ENCODE measurements around the gene TMEM87B. TPM values are rescaled to one million over a fixed set of nuclear protein-coding genes. Genes with fewer than 3 reads are reported as not detected.

Gene TMEM87B
- total and polyA plus RNA-seq, 2 donors (not counting 1 experiment from before 2014, with no cell fraction given), result 30.5 to 31.5 TPM

GRCh38 chr2:112168422-112169124 lies 113.5 kb downstream of the TMEM87B start:
- H3K79me2 ChIP-seq (ENCODE audit: control insufficient read depth, insufficient read depth, low read length), result no peaks in the 10 kb centered on the region
- no peaks in the 10 kb centered on the region for H3K9me3 ChIP-seq (ENCODE audit: control insufficient read depth, insufficient read depth, low read depth, low read length)
- DNase-seq (ENCODE audit: low read depth in 2 of 2), result peak in 1 of 2 donors; percentile 23
- H3K36me3 ChIP-seq (ENCODE audit: control insufficient read depth, insufficient read depth, low read length), result no peaks in the 10 kb centered on the region
- TF ChIP-seq EZH2 (IDR thresholded peaks at IDR 0.05; ENCODE audit: low read length, missing control alignments), result no peak
- H2AFZ ChIP-seq (ENCODE audit: low read length), result no peak overlapping the region
- H3K9ac ChIP-seq (ENCODE audit: insufficient read depth, low read length), result no peak overlapping the region
- H3K4me2 ChIP-seq (ENCODE audit: extremely low read depth, insufficient read depth, low read length), result no peak overlapping the region
- no peaks in the 10 kb centered on the region for H3K27me3 ChIP-seq (ENCODE audit: control insufficient read depth, insufficient read depth, low read length)
- no peak overlapping the region for H3K4me3 ChIP-seq (replicated peaks in 1 of 4; ENCODE audit: control extremely low read depth in 1 of 4, insufficient read depth in 1 of 4, low read depth in 3 of 4, low read length in 4 of 4)
- H3K27ac ChIP-seq (ENCODE audit: insufficient read depth, low read length), result no peak overlapping the region
- no peaks in the 10 kb centered on the region for H4K20me1 ChIP-seq (ENCODE audit: control insufficient read depth, extremely low read depth, insufficient read depth, low read length)
- no peaks in the 10 kb centered on the region for H3K4me1 ChIP-seq (ENCODE audit: control insufficient read depth, extremely low read depth, insufficient read depth, low read length)

Other genes starting within 250 kb of the TMEM87B start
- gene ANAPC1, start 171.1 kb upstream of the TMEM87B start, total RNA-seq, result 42.1 and 46.1 TPM in 2 replicates
- gene ANAPC1, start 171.1 kb upstream of the TMEM87B start, polyA plus RNA-seq, result 19.6 and 26.9 TPM in 2 replicates
- gene MERTK, start 156.7 kb upstream of the TMEM87B start, total RNA-seq, result 1.8 and 6.6 TPM in 2 replicates
- 0.34 and 0.71 TPM in 2 replicates for gene MERTK, start 156.7 kb upstream of the TMEM87B start, polyA plus RNA-seq
- gene FBLN7, start 83.1 kb downstream of the TMEM87B start, total RNA-seq, result 0.51 and 0.99 TPM in 2 replicates
- 4.6 and 5.1 TPM in 2 replicates for gene FBLN7, start 83.1 kb downstream of the TMEM87B start, polyA plus RNA-seq
- gene ZC3H8, start 199.8 kb downstream of the TMEM87B start, total RNA-seq, result 4.6 and 6.9 TPM in 2 replicates
- 2.8 and 3.3 TPM in 2 replicates for gene ZC3H8, start 199.8 kb downstream of the TMEM87B start, polyA plus RNA-seq
- gene ZC3H6, start 220.3 kb downstream of the TMEM87B start, total RNA-seq, result 4.4 and 6.6 TPM in 2 replicates
- gene ZC3H6, start 220.3 kb downstream of the TMEM87B start, polyA plus RNA-seq, result 0.85 and 1.7 TPM in 2 replicates

Measured in fibroblast of lung (primary cell).